DMS 273 treated with DMSO at 0.1 percent for 48 hours (cell line): ENCODE results near the gene TMEM222.
"Not testable (repeated sequence)": the region's sequence is repeated elsewhere in the genome, so short reads cannot be mapped to it uniquely, and the experiment has no call there.

Experiments used
- DNase-seq: peaks from one replicate; lab custom pipeline; 2025; lab: John Stamatoyannopoulos, UW

The TMEM222 gene

GRCh38 chr1:27380766-27381733 lies 59.1 kb downstream of the TMEM222 start:
- DNase-seq = no peak

GRCh38 chr1:27381969-27382762 lies 60.2 kb downstream of the TMEM222 start:
- DNase-seq = no peak

GRCh38 chr1:27383039-27383605 lies 61.2 kb downstream of the TMEM222 start, which contains the start of gene CD164L2:
Gene CD164L2, minus strand, starts transcription at chr1:27383333. Its CDS starts 94 bp downstream, at chr1:27383239.
- DNase-seq = no peak

GRCh38 chr1:27383661-27384060 lies 61.7 kb downstream of the TMEM222 start:
- DNase-seq = no peak

- DNase-seq = not testable (repeated sequence)
Measured at GRCh38 chr1:27384797-27385196, 62.8 kb downstream of the TMEM222 start.
